Measurements from ENCODE around the gene PTPRC.
"Not testable (repeated sequence)": the region's sequence is repeated elsewhere in the genome, so short reads cannot be mapped to it uniquely, and the experiment has no call there.

PTPRC gene

DNA sequence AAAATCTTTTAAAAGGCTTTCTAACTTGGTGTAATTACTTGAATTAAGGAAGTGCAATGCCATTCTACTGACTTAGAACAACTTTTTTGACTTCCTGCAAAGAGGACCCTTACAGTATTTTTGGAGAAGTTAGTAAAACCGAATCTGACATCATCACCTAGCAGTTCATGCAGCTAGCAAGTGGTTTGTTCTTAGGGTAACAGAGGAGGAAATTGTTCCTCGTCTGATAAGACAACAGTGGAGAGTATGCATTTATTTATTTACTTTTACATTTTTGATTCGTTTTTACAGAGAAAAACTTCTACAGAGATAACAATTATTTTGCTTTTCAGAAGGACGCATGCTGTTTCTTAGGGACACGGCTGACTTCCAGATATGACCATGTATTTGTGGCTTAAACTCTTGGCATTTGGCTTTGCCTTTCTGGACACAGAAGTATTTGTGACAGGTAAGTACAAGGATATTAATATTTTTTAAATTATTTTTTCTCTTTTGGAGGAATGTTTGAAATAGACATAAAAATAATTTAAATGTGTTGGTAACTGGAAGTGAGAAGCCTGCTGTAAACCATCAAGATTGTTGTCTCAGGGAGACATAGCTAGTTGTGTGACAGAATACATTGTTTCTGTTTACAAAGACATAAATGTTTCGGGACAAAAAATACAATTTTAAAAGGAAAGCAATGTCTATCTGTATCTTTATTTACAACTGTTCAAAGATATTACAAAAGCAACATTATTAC is at the start of gene PTPRC:
Gene PTPRC (plus strand): TSS at position 147 of the 742 bp plus-strand sequence. CDS start 229 bp downstream, at position 376.
- in situ Hi-C loops (cut with MboI; ENCODE audit: low sequenced_read_pairs) = no loop called here

GRCh38 chr1:198590454-198590853 is 48.4 kb upstream of the PTPRC start:
- in situ Hi-C loops (cut with MboI; ENCODE audit: low sequenced_read_pairs) = no loop called here

DNA sequence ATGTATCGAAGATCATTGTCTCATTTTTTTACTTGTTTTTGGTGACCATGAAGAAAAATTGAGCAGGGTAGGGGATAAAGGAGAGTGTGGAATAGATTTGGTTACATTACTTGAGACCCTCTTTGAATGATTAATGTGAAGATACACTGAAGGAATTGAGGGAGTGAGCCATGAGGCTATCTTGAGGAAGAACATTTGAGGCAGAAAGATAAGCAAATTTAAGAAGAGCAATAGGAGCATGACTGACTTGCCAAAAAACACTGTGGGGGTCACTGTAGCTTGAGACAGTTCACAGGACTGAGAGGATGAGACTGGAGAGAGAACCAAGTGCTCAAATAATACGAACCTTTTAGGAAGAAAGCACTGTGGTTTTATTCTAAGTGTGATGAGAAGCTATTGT is 43.1 kb upstream of the PTPRC start:
- in situ Hi-C loops (cut with MboI; ENCODE audit: low sequenced_read_pairs) = no loop called here

DNA sequence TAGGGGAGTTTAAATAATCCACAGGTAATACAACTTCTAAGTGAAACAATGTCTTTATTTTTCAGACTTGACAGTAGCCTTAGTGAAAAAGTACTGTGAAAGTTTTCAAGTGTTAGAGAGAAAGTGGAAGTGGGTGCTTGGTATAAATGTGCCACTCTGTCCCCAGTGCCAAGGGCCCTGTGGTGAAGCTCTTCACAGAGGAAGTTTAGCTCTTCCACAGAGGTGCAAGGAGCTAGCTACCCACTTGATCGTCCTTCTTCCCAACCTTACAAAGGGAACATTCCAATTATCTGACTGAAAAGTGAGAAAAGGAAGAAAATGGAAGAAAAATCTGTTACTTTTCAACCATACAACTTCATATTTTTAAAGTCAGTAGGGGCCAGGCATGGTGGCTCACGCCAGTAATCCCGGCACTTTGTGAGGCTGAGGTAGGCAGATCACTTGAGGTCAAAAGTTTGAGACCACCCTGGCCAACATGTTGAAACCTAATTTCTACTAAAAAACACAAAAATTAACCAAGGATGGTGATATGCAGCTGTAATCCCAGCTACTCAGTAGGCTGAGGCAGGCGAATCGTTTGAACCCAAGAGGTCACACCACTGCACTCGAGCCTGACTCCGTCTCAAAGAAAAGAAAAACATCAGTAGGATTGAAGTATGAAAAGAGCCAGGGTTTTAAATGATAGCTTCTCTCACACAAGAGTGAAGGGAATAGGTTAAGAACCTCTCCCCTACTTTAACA is 41.0 kb upstream of the PTPRC start:
- in situ Hi-C loops (cut with MboI; ENCODE audit: low sequenced_read_pairs) = no loop called here

DNA sequence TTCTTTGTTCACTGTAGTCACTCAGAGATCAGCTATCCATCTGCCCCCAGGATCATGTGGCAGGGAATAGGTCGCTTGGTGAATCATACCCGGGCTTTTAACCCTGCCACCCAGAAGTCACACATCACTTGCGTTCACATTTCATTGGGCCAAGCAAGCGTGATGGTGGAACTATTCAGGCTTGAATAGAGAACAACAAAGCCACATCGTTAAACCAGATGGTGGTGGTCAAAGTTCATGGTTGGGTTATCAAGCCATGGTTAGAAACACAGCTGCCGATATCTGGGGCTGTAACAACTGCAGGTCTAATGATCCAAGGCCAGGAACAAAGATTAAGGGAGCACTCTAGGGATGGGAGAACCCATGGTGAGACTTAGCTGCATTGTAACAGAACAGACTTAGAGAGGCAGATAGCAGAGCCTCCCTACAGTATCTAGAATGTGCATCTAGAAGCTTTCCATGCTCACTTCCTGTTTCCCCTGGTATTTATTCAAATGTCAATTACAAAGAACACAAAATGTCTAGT is 40.0 kb upstream of the PTPRC start:
- in situ Hi-C loops (cut with MboI; ENCODE audit: low sequenced_read_pairs) = no loop called here

- in situ Hi-C loops (cut with MboI; ENCODE audit: low sequenced_read_pairs) = no loop called here
These were observed 39.1 kb upstream of the PTPRC start for GRCh38 chr1:198599749-198600148.

DNA sequence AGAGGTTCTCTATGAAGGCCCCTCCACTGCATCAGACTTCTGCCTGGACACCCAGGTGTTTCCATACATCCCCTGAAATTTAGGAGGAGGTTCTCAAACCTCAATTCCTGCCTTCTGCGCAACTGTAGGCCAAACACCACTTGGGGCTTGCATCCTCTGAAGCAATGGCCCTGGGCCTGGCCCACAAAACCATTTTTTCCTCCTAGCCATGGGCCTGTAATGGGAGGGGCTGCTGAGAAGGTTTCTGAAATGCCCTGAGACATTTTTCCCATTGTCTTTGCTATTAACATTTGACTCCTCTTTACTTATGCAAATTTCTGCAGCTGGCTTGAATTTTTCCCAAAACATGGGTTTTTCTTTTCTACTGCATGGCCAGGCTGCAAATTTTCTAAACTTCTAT is 37.9 kb upstream of the PTPRC start:
- in situ Hi-C loops (cut with MboI; ENCODE audit: low sequenced_read_pairs) = no loop called here

DNA sequence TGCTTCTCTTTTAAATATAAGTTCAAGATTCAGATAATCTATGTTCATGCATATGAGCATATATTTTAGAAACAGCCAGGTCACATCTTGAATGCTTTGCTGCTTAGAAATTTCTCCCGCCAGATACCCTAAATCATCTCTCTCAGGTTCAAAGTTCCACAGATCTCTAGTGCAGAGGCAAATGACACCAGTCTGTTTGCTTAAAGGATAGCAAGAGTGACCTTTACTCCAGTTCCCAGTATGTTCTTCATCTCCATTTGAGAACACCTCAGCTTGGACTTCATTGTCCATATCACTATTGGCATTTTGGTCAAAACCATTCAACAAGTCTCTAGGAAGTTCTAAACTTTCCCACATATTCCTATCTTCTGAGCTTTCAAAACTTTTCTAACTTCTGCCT is 37.5 kb upstream of the PTPRC start:
- in situ Hi-C loops (cut with MboI; ENCODE audit: low sequenced_read_pairs) = not testable (repeated sequence)

GRCh38 chr1:198601936-198602889 is 36.6 kb upstream of the PTPRC start:
- in situ Hi-C loops (cut with MboI; ENCODE audit: low sequenced_read_pairs) = no loop called here

GRCh38 chr1:198604975-198605374 is 33.9 kb upstream of the PTPRC start:
- in situ Hi-C loops (cut with MboI; ENCODE audit: low sequenced_read_pairs) = no loop called here

DNA sequence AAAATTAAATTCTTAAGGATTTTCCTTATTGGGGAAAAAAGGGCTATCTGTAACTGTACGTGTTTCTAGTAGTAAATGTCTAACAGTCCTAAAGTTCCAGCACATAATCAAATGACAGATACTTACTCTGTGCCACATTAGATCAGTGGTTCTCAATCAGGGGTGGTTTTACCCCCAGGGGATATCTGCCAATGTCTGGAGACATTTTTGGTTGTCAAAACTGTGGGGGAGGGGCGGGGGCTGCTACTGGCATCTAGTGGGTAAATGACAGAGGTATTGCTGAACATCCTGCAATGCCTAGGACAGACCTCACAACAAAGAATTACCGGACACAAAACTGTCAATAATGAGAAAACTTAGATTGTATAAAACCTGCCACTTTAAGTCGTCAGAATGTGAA is 33.4 kb upstream of the PTPRC start:
- in situ Hi-C loops (cut with MboI; ENCODE audit: low sequenced_read_pairs) = no loop called here

GRCh38 chr1:198606020-198606438 is 32.8 kb upstream of the PTPRC start:
- in situ Hi-C loops (cut with MboI; ENCODE audit: low sequenced_read_pairs) = no loop called here

GRCh38 chr1:198607714-198608113 is 31.1 kb upstream of the PTPRC start:
- in situ Hi-C loops (cut with MboI; ENCODE audit: low sequenced_read_pairs) = no loop called here

DNA sequence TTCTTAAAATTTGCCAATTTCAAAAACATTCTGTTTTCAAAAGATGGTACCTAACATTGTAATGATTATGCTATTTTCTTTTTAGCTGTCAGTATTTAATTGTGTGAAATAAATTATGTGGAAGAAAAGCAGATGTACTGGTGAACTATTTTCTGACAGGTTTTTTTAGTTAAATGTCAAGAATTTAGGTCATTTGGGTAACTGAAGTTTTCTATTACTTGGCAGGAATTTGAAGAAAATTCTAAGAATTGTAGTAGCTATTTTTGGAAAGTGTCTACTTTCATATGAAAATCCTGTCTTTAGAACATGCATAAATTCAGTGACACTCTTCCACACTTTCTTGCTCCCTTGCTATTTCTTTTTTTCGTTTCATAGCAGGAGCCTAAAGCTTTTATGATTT is 28.5 kb upstream of the PTPRC start:
- in situ Hi-C loops (cut with MboI; ENCODE audit: low sequenced_read_pairs) = no loop called here

GRCh38 chr1:198611219-198611618 is 27.6 kb upstream of the PTPRC start:
- in situ Hi-C loops (cut with MboI; ENCODE audit: low sequenced_read_pairs) = no loop called here

GRCh38 chr1:198612471-198613260 is 26.2 kb upstream of the PTPRC start:
- in situ Hi-C loops (cut with MboI; ENCODE audit: low sequenced_read_pairs) = no loop called here

GRCh38 chr1:198617406-198617805 is 21.4 kb upstream of the PTPRC start:
- in situ Hi-C loops (cut with MboI; ENCODE audit: low sequenced_read_pairs) = no loop called here

DNA sequence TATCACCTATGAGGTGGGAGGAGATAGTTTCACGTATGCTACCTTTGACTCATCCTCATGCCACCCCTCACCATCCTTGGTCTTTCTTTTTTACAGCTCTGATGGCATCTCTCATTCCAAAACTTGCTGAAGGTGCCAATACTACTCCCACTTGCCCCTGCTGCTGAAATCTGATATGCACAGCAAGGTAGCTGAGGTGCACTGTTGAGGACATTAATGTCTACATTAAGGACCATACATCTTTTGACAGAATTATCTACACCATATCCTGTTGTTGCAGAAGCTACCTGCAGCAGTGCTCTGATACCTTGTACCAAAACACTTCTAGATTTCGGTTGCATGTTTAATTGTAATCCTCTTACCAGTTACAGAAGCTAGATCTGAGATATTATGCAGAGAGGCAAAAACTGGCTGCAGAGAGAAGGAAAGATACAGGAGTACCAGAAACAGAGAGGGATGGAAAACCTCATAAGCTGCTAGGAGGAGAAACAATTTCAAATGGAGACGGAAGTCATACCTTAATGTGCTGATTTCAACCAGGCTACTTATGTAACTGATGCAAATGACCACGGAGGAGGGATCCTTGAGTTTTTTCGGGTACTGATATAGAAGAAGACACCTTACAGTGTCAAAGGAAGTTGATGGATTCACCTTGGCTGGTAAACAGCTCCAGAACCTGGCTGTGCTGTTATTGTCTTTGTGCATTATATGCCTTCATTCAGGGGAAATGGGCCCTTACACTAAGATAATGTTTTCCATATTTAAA is 19.3 kb upstream of the PTPRC start:
- in situ Hi-C loops (cut with MboI; ENCODE audit: low sequenced_read_pairs) = no loop called here

- in situ Hi-C loops (cut with MboI; ENCODE audit: low sequenced_read_pairs) = no loop called here
These were observed 18.6 kb upstream of the PTPRC start for GRCh38 chr1:198620218-198620617.
